ENCODE measurements around the gene C16orf96. TPM values are rescaled to one million over a fixed set of nuclear protein-coding genes. Genes with fewer than 3 reads are reported as not detected.

The C16orf96 gene
- polyA plus RNA-seq, 2 of the 4 experiments (the other 2 are of a cell fraction) = 0.01 to 0.03 TPM

DNA sequence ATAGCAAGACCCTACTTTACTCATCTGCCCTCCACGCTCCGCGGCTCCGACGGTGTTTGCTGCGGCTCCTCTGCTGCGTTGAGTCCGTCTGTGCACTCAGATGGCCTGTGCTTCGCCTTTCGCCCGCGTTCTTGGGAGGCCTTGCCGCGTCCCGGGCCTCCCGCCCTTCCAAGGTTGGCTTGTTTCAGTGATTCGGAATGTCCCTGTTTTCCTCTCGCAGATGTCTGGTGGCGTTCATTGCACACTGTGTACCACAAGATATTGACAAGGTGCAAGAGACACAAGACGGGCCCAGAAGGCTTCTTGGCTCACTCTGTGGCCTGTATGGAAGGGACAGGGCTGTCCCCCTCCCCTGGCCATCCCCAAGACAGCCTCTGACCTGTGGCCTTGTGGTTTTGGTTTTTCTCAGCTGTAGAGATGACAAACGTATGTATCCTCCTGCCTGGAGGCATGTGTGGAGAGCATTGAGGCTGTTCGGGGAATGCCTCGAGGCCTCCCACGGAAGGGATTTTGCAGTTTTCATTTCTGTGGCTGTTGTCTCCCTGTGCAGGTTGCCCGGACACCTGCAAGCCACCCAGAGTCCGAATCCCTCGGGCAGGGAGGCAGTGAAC is 83.9 kb downstream of the C16orf96 start:
- POLR2A ChIA-PET = no interaction called here
- no peak for FAIRE-seq
- no peak for ATAC-seq

DNA sequence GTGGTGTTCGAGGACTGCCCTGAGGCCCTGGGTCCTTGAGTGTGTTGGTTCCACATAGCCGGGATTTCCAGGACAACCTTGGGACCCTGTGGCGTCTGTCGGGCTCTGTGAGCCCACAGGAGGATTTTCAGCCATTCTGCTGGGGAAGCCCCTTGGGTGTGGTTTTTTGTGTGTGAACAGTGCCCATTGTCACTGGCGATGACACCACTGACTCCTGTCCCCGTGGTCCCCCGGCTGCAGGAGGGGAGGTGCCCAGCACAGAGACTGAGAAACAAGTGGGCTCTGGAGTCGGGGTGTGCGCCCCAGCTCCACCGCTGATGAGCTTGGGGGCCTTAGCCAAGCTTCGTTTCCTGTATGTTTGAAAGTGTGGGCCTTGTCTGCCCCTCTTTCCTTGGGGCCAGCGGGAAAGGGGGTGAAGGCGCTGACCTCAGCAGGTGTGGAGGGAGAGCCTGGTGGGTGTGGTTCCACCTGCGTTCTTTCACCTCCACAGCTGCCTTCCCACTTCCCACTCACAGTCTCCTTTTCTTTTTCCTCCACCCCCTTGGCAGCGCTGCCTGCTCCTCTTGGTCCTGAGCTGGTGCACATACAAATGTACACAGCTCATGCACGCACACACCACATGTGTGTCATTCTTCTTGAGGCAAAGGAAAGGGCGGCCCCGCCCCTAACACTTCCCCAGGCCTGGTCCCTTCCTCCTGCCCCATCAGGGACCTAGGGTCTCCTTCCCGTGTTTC is 84.6 kb downstream of the C16orf96 start:
- WGBS (ENCODE audit: missing lambda C conversion rate) = 89% methylated on average over 19 of the region's 19 CpGs
- FAIRE-seq (no peak), ATAC-seq (peak in 1 of 2 experiments; percentile 16; a peak in 2 of 6 replicates), DNase-seq (ENCODE audit: low read depth in 1 of 2, low spot score in 1 of 2) (no peak)
- H3K27ac ChIP-seq = no peak overlapping the region
- ChIA-PET CTCF (no interaction called here), POLR2A (no interaction called here)
- H3K4me2 ChIP-seq = no peak overlapping the region
- no peaks in the 10 kb centered on the region for H3K4me1 ChIP-seq
- TF ChIP-seq ZC3H11A (IDR thresholded peaks at IDR 0.05) (no peak), MAZ (IDR thresholded peaks at IDR 0.05; ENCODE audit: borderline replicate concordance, low read depth, low read length) (no peak), NR3C1 (IDR thresholded peaks at IDR 0.05) (no peak), FOSB (CRISPR knock-in tag; IDR thresholded peaks at IDR 0.05) (no peak), ESRRA (IDR thresholded peaks at IDR 0.05; ENCODE audit: borderline replicate concordance, low read length) (no peak), CHD4 (IDR thresholded peaks at IDR 0.05; ENCODE audit: borderline replicate concordance) (no peak), SREBF2 (IDR thresholded peaks at IDR 0.05) (no peak), MAFK (IDR thresholded peaks at IDR 0.05; ENCODE audit: partially characterized antibody) (no peak), EHMT2 (IDR thresholded peaks at IDR 0.05; ENCODE audit: low read depth) (no peak), HOXB5 (CRISPR knock-in tag; IDR thresholded peaks at IDR 0.05) (no peak), HOXA7 (CRISPR knock-in tag; IDR thresholded peaks at IDR 0.05) (no peak), RFX5 (IDR thresholded peaks at IDR 0.05) (no peak)
- TF ChIP-seq, protein P1, sequence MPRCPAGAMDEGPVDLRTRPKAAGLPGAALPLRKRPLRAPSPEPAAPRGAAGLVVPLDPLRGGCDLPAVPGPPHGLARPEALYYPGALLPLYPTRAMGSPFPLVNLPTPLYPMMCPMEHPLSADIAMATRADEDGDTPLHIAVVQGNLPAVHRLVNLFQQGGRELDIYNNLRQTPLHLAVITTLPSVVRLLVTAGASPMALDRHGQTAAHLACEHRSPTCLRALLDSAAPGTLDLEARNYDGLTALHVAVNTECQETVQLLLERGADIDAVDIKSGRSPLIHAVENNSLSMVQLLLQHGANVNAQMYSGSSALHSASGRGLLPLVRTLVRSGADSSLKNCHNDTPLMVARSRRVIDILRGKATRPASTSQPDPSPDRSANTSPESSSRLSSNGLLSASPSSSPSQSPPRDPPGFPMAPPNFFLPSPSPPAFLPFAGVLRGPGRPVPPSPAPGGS (IDR thresholded peaks at IDR 0.05) = no peak
- TF ChIP-seq, protein P2, sequence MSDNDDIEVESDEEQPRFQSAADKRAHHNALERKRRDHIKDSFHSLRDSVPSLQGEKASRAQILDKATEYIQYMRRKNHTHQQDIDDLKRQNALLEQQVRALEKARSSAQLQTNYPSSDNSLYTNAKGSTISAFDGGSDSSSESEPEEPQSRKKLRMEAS (IDR thresholded peaks at IDR 0.05) = no peak
- no peak overlapping the region for H3K4me3 ChIP-seq
- H3K9me3 ChIP-seq = no peaks in the 10 kb centered on the region

More for the DNA sequence above, 83.9 kb downstream of the C16orf96 start:
- no peaks in the 10 kb centered on the region for H3K4me1 ChIP-seq
- H3K4me2 ChIP-seq = no peak overlapping the region
- TF ChIP-seq MYC (IDR thresholded peaks at IDR 0.05; ENCODE audit: borderline replicate concordance, low read length) (no peak), EP300 (IDR thresholded peaks at IDR 0.05) (no peak), CHD4 (IDR thresholded peaks at IDR 0.05; ENCODE audit: borderline replicate concordance) (no peak), MAZ (IDR thresholded peaks at IDR 0.05; ENCODE audit: borderline replicate concordance, low read depth, low read length) (no peak), HOXB13 (CRISPR knock-in tag; IDR thresholded peaks at IDR 0.05; ENCODE audit: low read depth) (no peak), TP53 (CRISPR knock-in tag; IDR thresholded peaks at IDR 0.05) (no peak), NPAS2 (CRISPR knock-in tag; IDR thresholded peaks at IDR 0.05; ENCODE audit: borderline replicate concordance) (no peak), RNF2 (IDR thresholded peaks at IDR 0.05; ENCODE audit: borderline replicate concordance, low read depth) (no peak), JUNB (IDR thresholded peaks at IDR 0.05) (no peak), ZNF302 (CRISPR knock-in tag; IDR thresholded peaks at IDR 0.05) (no peak), CBX2 (IDR thresholded peaks at IDR 0.05; ENCODE audit: borderline replicate concordance, low read depth) (no peak), BHLHE40 (IDR thresholded peaks at IDR 0.05; ENCODE audit: low read depth, low read length) (no peak), RARB (CRISPR knock-in tag; IDR thresholded peaks at IDR 0.05) (no peak), CEBPB (IDR thresholded peaks at IDR 0.05) (no peak), NR3C1 (IDR thresholded peaks at IDR 0.05) (no peak), EHF (CRISPR knock-in tag; IDR thresholded peaks at IDR 0.05) (no peak), EHMT2 (IDR thresholded peaks at IDR 0.05; ENCODE audit: low read depth) (no peak)
- TF ChIP-seq, protein P3, sequence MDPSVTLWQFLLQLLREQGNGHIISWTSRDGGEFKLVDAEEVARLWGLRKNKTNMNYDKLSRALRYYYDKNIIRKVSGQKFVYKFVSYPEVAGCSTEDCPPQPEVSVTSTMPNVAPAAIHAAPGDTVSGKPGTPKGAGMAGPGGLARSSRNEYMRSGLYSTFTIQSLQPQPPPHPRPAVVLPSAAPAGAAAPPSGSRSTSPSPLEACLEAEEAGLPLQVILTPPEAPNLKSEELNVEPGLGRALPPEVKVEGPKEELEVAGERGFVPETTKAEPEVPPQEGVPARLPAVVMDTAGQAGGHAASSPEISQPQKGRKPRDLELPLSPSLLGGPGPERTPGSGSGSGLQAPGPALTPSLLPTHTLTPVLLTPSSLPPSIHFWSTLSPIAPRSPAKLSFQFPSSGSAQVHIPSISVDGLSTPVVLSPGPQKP (IDR thresholded peaks at IDR 0.05; ENCODE audit: low read depth, low read length) = no peak
- TF ChIP-seq, protein P4, sequence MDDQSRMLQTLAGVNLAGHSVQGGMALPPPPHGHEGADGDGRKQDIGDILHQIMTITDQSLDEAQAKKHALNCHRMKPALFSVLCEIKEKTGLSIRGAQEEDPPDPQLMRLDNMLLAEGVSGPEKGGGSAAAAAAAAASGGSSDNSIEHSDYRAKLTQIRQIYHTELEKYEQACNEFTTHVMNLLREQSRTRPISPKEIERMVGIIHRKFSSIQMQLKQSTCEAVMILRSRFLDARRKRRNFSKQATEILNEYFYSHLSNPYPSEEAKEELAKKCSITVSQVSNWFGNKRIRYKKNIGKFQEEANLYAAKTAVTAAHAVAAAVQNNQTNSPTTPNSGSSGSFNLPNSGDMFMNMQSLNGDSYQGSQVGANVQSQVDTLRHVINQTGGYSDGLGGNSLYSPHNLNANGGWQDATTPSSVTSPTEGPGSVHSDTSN (IDR thresholded peaks at IDR 0.05) = no peak
- TF ChIP-seq, protein P5, sequence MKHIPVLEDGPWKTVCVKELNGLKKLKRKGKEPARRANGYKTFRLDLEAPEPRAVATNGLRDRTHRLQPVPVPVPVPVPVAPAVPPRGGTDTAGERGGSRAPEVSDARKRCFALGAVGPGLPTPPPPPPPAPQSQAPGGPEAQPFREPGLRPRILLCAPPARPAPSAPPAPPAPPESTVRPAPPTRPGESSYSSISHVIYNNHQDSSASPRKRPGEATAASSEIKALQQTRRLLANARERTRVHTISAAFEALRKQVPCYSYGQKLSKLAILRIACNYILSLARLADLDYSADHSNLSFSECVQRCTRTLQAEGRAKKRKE (CRISPR knock-in tag; IDR thresholded peaks at IDR 0.05; ENCODE audit: low read depth) = no peak
- CTCF ChIA-PET = no interaction called here
- no peak for DNase-seq (ENCODE audit: low read depth in 1 of 2, low spot score in 1 of 2)
- no peak overlapping the region for H3K4me3 ChIP-seq
- H3K9me3 ChIP-seq = no peaks in the 10 kb centered on the region
- WGBS (ENCODE audit: missing lambda C conversion rate) = 91% methylated on average over 26 of the region's 27 CpGs
- H3K27ac ChIP-seq = no peak overlapping the region

Measured in A549 (cell line).